Esophagus squamous epithelium (tissue), 5 donors: Measurements from ENCODE around the gene TROAP. TPM values are rescaled to one million over a fixed set of nuclear protein-coding genes. Genes with fewer than 3 reads are reported as not detected.

Source experiments
- DNase-seq: peaks from one replicate; lab custom pipeline; 2025; lab: John Stamatoyannopoulos, UW
- H3K27ac ChIP-seq, 4 donors: fragments of 200-600 bp; sonication (generic); one replicate each; pipeline ENCODE4 v1.5.1; 2016 to 2019; ENCODE audit warnings: mild to moderate bottlenecking in 1 of 4
- H3K27me3 ChIP-seq, 4 donors: fragments of 200-600 bp; sonication (generic); 1 replicate in 3 of 4; 2 replicates in 1 of 4; pipeline versions ENCODE4 v1.5.1 to v1.6.0; 2017 to 2021; ENCODE audit warnings: antibody characterized with exemption in 1 of 4
- H3K36me3 ChIP-seq, 3 donors: fragments of 200-600 bp; sonication (generic); one replicate each; pipeline ENCODE4 v1.5.1; 2016 to 2019
- H3K4me1 ChIP-seq, 3 donors: fragments of 200-600 bp; sonication (generic); one replicate each; pipeline ENCODE4 v1.5.1; 2017 to 2019
- H3K4me3 ChIP-seq, 4 donors: fragments of 200-600 bp; sonication (generic); 1 replicate in 3 of 4; 2 replicates in 1 of 4; pipeline ENCODE4 v1.5.1; 2016 to 2019; ENCODE audit warnings: mild to moderate bottlenecking in 2 of 4, moderate library complexity in 1 of 4
- H3K9me3 ChIP-seq, 3 donors: fragments of 200-600 bp; sonication (generic); one replicate each; pipeline ENCODE4 v1.5.1; 2016 to 2019
- CTCF ChIP-seq, 6 experiments: fragments of 450-650 bp in 4 of 6; fragments of 200-600 bp in 2 of 6; sonication (generic) in 2 of 6; IDR thresholded peaks; one replicate each; pipeline ENCODE4 v1.5.1; 2016 to 2019; ENCODE audit warnings: antibody characterized with exemption in 6 of 6, mild to moderate bottlenecking in 4 of 6, moderate library complexity in 4 of 6
- POLR2A ChIP-seq, 4 donors: fragments of 450-650 bp; IDR thresholded peaks; one replicate each; pipeline ENCODE4 v1.6.1; 2017; ENCODE audit warnings: antibody characterized with exemption in 4 of 4, mild to moderate bottlenecking in 4 of 4, moderate library complexity in 3 of 4
- WGBS, 2 donors: methylation state at CpG; one replicate each; pipeline ENCODE4 v1.1.5; 2018; 5-methylcytosine and 5-hydroxymethylcytosine counted together
- intact Hi-C: fragments of 100-400 bp; cut with DNase I; formaldehyde crosslinking; loops from one replicate; pipeline ENCODE4 v1.15.0; 2022
- total RNA-seq, 4 donors: library from RNA; depleted of rRNA; stranded (reverse); fragments of >200 nt; gene quantifications; one replicate each; pipeline ENCODE4 v1.1.0, GENCODE V29; 2016
- donor health status: DM: yes; HTN: yes; CAD: no.

TROAP gene
- total RNA-seq, 4 donors from 2014 or later, result 4.6 to 17.5 (median 8.8) TPM

- Histone ChIP-seq H3K4me3 (peak overlapping the region in 1 of 4 donors; percentile 85), H3K4me1 (peaks cover 0 to 37% (median 18%) of the 10 kb centered on the region in 3 donors), H3K9me3 (no peaks in the 10 kb centered on the region), H3K36me3 (no peaks in the 10 kb centered on the region), H3K27ac (no peak overlapping the region), H3K27me3 (no peaks in the 10 kb centered on the region)
- intact Hi-C loops, result loop anchor here (5.0 kb wide), 1 partner anchor 142 kb away; no protein-coding TSS in a partner anchor
- no peak for DNase-seq
- 52 to 55% methylated on average over 5 of the region's 5 CpGs for WGBS, 2 donors
- no peak for TF ChIP-seq CTCF (IDR thresholded peaks at IDR 0.05)
- no peak for TF ChIP-seq POLR2A (IDR thresholded peaks at IDR 0.05)
Observed at GRCh38 chr12:49365542-49365941, 42.5 kb downstream of the TROAP start.

- no peak for DNase-seq
- peak overlapping the region; percentile 77 to 95 (median 82) for H3K4me3 ChIP-seq
- peaks cover 0 to 37% (median 18%) of the 10 kb centered on the region in 3 donors for H3K4me1 ChIP-seq
- TF ChIP-seq POLR2A (IDR thresholded peaks at IDR 0.05) (no peak), CTCF (IDR thresholded peaks at IDR 0.05) (no peak)
- H3K36me3 ChIP-seq, result no peaks in the 10 kb centered on the region
- peak overlapping the region; percentile 95 to 96 (median 96) for H3K27ac ChIP-seq
- intact Hi-C loops, result loop anchor here (5.0 kb wide), 1 partner anchor 141 kb away; no protein-coding TSS in a partner anchor
- no peaks in the 10 kb centered on the region for H3K9me3 ChIP-seq
- 5 to 15% methylated on average over 27 to 36 of the region's 38 CpGs for WGBS, 2 donors
- H3K27me3 ChIP-seq, result no peaks in the 10 kb centered on the region
Observed at GRCh38 chr12:49366096-49366651, 43.1 kb downstream of the TROAP start.

DNA sequence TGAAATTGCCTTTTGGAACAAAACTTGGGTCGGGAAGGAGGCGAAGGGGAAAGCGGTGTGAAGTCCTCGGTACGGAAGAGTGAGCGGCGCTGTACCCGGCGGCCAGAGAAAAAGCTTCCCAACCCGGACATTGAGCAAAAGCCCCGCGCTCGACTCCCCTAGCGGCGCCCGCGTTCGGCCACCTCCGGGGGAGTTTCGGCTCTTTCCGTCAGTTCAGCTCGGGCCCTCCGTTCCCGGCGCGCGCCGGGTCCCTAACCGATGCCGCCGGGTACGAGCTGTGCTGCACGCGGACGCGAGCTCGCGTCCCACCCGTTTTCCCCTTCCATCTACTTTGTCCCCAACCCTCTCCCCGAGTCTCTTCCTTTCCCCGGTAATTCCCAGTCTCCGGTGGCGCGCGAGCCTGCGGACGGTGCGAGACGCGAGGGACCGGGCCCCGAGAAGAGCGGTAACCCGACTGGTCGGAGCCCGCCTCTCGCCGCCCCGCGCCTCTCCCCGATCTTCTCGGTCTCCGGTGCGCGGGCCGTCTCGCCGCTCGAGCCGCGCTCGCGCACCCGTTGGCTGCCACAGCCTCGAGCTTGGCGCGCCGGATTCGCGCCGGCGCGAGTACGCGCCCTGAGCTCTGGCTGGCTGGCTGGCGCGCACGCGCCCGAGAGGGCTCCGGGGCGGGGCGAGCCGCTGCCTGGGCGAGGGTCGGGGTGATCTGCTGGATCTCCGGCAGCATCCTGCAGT is 43.8 kb downstream of the TROAP start:
- Histone ChIP-seq H3K27ac (peak overlapping the region; percentile 95 to 96 (median 96)), H3K4me1 (peaks cover 0 to 37% (median 18%) of the 10 kb centered on the region in 3 donors), H3K27me3 (no peaks in the 10 kb centered on the region), H3K36me3 (no peaks in the 10 kb centered on the region), H3K4me3 (peak overlapping the region; percentile 77 to 95 (median 82)), H3K9me3 (no peaks in the 10 kb centered on the region)
- intact Hi-C loops, result loop anchor here (5.0 kb wide), 1 partner anchor 140 kb away; no protein-coding TSS in a partner anchor
- DNase-seq, result no peak
- WGBS, 2 donors, result 0% methylated on average over 7 to 45 of the region's 97 CpGs
- TF ChIP-seq POLR2A (IDR thresholded peaks at IDR 0.05) (peak in 3 of 4 donors; percentile 36 to 75 (median 50)), CTCF (IDR thresholded peaks at IDR 0.05) (peak in 4 of 6 experiments; percentile 29 to 39 (median 33))

GRCh38 chr12:49367381-49368239 is 44.6 kb downstream of the TROAP start, which contains the start of gene SPATS2:
Gene SPATS2, plus strand, starts transcription at chr12:49367462. Its CDS starts 93,551 bp downstream, at chr12:49461013.
- H3K36me3 ChIP-seq, result no peaks in the 10 kb centered on the region
- 1 to 4% methylated on average over 20 to 24 of the region's 52 CpGs for WGBS, 2 donors
- DNase-seq, result peak; percentile 59
- peak within 1 kb of the TSS; percentile 77 to 95 (median 82) for H3K4me3 ChIP-seq
- H3K9me3 ChIP-seq, result no peaks in the 10 kb centered on the region
- TF ChIP-seq CTCF (IDR thresholded peaks at IDR 0.05) (no peak), POLR2A (IDR thresholded peaks at IDR 0.05) (no peak)
- H3K4me1 ChIP-seq, result peaks cover 0 to 37% (median 18%) of the 10 kb centered on the region in 3 donors
- peak within 1 kb of the TSS; percentile 95 to 96 (median 96) for H3K27ac ChIP-seq
- intact Hi-C loops, result loop anchor here (5.0 kb wide), 1 partner anchor 140 kb away; no protein-coding TSS in a partner anchor
- no peaks in the 10 kb centered on the region for H3K27me3 ChIP-seq
